HG03575 (cell line): Measurements from ENCODE around the gene TLE3.

Source experiments
- ATAC-seq: cut with Tn5 transposase; IDR thresholded peaks from one replicate; pipeline ENCODE4 v1.9.1; 2021; ENCODE audit not compliant: unreplicated experiment, insufficient number of reproducible peaks, low FRiP score; ENCODE audit errors: extremely low read depth

The TLE3 gene

DNA sequence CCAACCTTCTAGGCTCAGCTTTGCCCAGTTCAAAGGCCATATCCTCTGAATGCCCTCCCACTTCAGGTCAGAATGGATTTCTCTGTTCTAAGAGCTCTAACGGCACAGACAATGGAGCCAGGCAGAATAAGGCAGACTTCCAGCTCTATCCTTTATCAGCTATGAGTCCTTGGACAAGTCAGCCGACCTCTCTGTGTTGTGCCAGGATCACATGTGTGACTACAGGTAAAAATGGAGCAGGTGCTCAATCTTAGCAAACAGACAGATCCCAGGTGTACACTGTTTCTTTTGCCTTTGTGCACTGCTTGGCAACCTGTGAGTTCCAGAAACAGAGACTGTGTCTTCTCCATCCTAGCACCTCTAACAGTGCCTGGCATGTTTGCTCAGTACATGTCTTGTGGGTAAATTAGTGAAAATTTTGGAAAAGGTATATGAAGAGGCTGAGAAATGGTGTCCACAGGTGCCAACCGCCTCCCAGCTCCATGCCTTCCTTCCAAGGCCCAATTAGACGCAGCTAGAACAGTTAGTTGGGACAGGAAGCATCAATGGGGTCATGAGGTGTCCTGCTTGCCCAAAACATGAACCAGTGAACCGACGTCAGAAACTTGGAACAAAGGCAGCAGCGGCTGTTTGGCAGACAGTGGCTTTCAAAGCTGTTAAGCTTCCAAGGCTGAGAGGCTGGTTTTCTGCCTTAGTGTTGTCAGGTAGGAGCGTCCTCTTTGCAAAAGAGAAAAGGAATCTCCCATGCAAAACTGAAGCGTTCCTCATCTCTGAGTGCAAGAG, 28.7 kb downstream of the TLE3 start:
- no peak for ATAC-seq

DNA sequence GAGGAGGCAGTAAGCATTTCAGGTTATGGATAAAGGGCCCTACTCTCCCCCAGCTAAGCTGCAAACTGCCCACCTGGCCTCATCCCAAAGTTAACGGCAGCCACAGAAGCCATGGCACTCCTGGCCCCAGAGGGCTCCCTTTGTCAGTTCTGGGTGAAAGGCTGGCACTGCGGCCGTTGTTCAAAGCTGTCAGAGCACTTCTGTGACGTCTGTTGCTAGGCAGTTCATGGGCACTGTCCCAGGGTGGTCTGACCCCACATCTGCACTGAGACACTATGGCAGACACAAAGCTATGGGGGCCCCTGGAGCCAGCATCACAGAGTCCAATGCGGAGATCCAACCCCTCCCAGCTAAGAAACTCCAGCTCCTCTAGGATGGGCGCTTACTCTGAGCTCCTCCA, 30.0 kb downstream of the TLE3 start:
- no peak for ATAC-seq

DNA sequence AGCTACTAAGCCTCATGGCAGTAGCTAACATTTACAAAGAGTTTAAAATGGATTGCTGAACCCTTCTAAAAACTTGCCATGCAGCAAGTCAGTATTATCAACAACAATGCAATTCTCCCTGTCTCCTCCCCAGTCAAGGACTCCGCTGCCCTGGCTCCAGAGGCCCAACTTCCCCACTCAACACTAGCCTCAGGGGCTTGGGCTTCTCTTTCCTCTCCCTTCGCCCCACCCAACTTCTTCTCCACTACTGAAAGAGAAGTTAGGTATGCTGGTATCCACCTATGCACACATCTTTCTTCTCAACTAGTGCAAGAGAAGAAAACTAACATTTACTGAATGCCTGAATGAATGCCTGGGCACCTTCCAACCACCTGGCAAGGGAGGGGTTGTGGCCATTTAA, 30.7 kb downstream of the TLE3 start:
- no peak for ATAC-seq

DNA sequence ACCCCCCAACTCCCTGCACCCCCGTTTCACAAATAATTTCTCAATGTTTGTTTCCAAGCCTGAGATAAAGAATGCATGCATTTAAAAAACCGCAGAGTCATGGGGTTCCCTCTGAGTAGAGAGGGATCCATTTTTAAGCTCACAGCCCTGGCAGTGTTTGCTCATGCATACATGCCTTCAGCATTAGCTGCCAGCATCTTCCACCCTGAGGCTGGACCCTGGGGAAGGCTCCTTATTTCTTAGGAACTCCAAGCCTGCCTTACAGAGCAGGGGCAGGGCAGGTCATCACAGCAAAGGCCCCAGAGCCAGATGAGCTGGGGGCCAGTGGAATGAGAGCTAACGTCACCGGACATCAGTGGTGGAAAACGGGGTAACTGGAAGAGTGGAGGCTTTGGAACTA, 31.3 kb downstream of the TLE3 start:
- ATAC-seq: no peak

DNA sequence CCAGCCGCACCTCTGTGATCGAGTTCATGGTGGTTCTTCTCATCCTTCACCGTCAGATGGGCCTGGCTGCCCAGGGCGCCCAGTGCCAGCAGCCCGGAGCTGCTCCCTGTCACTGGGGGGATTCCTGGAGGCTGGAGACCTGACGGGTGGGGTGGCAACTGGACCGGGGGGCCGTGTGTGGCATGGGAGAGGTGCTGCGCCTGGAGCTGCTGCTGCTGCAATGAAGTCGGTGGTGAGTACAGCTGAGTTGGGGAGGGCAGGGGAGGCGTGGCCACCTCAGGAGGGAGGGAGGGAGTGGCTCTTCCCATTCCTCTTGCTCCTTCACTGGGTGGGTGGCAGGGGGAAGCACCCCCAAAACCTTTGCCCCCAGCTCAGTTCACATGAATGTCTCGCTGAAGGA, 31.7 kb downstream of the TLE3 start:
- no peak for ATAC-seq

DNA sequence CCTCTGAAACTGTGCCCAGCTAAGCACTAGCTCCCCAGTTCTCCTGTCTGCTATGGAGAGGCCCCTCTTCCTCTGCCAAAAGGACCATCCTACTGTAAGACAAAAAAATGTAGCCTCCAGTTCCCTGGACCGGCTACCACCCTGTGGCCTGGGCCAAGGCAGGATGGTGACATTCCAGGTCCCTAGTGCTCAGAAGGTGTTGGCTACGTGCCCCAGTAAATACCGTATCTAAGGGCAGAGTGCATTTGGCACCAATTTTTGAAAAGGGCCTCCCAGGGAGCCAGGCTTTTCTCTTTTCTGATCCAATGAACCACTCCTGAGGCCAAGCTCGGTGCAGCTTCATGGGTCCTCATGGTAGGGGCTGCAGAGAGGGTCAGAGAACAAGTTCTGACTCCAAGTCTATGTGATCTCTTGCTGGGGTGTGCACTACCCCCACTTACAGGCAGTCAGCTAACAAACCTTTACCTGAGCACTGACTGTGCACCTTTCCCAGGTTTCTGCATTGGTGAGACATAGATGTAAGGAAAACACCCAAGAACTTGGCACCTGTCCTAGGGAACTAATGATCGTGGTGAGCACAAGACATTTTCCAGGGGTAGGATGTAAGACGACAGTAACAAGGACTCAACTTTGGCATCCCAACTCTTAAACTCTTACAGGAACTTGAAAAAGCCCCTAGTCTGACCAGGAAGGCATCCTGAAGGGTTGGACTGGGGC, 32.6 kb downstream of the TLE3 start:
- ATAC-seq: no peak

DNA sequence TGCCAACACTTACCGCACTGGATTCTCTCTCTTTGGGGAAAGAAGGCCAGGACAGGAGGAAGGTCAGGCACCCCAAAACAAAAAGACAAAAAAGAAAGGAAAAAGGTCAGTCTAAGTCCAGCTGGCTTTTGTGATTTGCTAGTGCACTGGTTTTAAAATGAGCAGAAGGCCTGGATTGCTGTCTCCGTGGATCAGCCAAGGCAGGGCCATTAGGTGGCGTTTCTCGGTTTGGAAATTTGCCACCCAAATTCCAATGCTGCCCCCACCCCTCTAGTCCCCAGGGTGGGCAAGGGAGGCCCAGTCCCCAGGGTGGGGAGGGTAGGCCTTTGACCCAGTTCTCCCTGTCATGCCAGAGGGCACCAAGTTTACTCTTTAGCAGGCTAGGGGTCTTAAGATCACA, 33.3 kb downstream of the TLE3 start:
- no peak for ATAC-seq

DNA sequence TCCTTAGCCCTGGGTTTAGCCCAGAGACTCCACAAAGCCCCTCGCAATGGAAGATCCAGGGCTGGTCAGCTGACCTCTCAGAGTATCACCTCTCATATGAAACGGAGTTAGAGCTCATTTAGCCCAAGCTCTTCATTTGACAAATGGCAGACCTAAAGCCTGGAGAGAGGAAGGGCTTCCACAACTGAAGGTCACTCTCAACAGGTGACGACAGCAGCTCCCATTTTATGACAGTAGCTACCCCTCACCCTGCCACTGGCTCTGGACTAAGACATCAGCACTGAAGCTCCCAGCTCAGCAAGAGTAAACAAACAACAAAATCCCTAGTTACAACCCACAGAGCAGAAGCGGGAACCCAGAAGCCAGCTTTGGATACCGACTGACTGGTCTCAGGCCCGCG, 33.7 kb downstream of the TLE3 start:
- ATAC-seq: no peak

DNA sequence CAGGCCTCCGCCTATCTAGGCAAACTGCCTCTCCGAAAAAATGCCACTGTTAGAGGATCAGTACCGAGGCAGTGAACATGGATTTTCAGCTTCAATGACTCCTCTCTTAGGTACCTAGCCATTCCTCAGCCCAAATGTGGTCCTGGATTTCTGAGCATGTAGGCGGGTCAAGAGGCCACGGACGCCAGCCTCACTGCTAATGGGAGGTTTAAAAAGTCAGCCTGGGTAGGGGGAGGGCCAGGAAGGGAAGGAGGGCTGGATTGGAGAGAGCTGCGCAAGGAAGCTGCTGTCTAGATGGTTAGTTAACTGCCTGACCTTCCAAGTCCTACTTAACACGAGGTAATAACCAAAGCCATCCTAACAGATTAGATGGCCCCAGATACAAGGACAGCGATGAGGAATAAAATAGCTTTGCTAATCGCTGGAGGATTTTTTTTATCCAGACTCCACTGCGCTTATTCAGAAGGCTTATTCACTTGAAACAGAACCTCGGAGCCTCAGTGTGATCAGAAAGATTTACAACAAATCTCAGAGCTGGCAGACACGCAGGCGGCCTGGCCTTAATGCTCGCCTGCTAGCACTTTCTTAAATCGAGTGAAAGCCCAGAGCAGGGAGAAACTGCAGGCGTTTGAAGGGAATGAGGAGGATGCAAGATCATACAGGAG, 34.3 kb downstream of the TLE3 start:
- ATAC-seq: no peak

DNA sequence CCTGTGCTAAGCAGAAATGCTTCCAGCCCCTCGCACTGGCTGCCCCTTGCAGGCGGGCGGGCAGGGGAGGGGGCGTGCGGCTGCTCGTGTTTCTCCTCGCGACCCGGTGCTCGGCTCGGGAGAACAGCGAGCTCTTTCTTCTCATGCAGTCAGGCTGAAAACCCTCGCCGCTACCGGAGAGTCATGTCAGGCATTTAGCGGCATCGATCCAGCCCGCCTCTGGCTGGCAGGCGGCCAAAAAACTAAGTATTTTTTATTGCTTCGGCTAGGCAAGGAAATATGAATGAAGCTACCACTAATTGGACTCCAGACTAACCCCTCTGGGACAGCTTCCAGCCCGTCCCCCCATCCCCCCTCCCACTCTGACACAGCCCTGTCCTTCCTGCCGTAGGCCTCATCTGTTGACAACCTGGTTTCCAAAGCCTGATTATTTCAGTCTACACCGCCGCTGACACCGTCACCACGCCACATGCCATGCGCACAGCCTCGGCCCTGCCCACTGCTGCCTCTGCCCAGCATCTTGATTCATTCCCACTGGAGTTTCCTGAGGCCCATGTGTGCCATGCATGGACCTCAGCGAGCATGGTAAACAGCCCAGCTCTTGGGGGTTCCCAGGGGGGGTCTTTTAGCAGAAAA, 35.3 kb downstream of the TLE3 start:
- no peak for ATAC-seq

DNA sequence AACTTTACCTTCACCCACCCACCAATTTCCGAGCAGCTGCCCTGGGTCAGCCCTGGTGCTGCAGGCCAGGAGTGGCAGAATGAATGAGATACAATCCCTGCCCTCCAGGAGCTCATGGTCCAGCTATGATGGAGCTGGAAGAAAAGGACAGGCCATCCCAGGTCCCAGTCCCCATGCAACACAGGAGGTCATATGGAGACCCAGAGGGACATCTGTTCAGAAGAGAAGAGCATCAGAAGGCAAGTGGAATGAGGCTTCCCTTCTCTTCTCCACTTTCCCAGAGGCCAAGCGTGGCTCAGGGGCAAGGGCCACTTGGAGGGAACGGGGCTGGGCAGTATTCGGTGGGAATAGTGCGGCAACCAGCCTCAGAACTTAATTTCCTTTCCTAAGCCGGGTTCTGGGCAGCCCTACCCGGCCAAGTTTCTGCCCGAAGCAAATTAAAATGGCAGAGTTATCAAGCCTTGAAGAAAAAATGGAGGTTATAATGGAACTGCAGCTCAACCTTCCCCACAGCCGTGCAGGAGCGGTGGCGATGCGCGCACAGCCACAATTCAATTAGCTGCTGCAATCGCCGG, 35.9 kb downstream of the TLE3 start:
- ATAC-seq: no peak

DNA sequence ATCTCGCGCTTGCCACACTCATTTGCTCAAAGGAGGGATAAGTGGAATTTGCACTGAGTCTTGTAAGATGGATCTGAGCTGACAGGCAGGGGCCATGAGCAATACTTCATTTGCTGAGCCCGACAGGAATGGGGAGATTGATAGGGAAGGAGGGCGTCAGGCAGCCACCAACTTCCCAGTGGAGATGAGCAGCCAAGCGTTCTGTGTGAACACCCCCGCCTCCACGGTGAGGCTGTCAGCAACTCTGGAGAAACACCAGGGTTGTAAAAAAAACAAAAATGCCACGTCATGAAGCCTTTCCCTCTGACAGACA, 36.8 kb downstream of the TLE3 start:
- no peak for ATAC-seq

DNA sequence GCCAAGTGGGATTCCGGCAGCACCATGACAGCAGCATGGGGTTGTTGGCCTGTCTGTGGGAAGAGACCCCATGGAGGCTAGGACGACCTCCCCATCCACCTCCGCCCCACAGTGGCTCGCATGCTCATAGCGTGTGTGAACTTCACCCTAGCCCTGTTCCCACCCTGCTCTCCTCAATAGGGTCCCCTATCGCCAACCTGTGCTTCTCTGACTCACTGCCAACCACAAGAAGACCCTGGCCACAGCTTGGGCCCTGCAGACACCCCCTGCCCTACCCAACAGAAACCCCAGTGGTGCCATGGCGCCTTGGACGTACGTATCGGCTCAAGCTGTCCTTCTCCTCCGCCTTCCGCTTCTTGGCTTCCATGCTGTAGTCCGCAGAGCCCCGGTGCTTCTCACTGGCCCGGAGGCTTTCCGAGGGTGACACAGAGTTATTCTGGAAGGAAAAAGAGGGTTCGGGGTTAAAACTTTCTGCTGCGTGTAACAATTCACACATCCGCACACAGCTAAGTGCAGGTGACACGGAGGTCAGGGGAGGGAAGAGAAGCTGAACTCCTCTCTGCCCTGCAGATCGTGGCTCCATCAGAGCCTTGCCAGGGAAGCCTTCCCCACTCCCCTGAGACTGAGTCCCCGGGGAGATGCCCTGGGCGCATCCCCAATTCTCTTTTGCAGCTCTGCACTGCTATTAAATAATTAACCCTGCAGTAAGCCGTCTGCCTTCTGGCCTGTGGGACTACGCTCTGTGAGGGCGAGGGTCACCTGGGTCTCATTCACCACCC, 37.3 kb downstream of the TLE3 start:
- no peak for ATAC-seq

DNA sequence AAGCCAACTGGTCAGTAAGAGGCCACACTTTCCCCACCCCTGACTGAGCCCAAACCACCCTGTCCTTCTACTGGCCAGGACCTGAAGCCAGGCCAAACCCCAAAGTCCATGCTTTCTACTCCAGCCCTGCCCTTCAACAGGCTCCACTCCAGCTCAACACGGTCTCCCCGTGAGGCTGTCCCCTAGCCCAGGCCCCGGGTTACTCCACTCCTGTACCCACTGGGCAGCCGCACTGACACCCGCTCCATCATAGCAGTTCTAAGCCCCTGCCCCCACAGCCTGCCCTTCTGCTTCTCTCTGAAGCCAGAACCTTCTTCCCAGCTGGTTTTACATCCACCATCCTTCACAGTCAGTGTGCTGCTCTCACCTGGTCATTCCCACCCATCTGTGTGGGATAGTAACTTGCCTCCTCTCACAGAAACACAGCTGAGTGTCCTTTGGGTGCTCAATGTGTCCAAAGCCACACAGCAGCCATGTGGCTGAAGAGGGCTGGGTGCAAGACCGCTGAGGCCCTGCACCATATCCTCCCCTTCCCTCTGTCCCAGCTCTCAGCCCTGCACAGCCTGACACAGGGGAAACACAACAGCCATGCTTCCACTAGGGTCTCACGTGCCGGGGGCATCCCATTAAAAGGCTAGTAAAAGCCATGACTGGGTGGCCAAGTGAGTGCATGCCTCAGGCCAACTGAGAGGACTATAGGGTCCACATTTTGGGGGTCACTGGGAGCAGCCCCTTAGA, 38.1 kb downstream of the TLE3 start:
- ATAC-seq: no peak

DNA sequence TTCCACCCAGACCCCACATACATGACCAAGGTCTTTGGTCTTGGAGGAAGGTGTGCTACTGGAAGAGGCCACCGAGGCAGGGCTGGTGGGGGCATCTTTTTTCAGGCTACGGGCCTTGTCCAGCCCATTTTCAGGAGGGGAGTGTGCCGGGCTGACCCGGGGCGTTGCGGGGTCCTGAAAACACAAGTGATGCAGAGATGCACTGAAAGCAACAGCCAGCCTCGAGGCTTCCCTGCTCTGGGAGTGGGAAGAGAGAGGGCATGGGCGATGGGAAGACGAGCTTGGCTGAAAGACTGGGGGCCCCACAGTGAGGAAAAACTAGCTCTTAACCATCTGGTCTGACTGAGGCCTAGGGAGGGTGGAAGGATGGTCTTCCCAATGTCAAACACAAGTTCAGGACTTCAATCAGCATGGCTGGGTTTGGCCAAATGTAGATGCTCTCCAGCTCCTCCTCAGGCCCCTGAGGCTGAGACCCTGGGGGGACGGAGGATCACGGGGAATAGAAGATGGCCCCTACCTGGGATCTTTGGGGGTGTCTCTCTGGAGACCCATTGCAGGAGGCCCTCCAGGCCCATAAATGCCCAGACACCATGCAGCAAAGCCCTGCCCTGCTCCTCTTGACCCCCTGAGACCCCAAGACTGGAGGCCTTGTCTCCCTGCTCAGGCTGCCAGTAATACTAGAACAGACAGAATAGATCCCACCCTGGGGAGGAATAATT, 38.9 kb downstream of the TLE3 start:
- ATAC-seq: no peak

DNA sequence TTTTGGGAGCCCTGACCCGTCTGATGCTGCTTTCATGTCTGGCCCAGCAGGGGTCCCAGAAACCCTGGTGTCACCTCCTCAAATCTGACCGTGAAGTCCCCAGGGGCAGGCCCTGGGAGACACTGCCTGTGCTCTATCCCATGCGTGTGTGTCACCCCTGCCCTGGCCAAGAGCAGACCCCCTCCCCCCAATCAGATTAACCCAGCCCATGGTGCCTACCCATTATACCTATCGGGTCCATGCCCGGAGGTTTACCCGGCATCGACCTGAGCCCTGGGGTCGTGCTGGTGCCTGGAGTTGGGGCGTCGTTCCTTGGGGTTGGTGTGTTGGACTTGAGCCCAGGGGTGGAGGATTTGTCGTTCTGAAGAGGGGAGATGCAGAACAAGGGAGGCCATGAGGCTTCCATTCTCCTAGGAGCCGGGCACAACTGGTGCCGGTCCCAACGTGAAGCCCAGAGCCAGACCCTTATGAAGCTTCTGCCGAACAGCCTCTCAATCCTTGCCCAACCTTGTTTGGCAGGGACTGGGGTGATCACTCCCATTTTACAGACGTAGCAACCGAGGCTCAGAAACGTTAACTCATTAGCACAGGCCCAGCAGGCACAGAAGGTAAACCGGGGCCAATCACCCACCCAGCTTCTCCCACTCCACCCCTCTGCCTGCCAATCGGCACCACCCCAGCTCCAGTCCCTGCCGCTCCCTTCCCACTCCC, 39.6 kb downstream of the TLE3 start:
- no peak for ATAC-seq

DNA sequence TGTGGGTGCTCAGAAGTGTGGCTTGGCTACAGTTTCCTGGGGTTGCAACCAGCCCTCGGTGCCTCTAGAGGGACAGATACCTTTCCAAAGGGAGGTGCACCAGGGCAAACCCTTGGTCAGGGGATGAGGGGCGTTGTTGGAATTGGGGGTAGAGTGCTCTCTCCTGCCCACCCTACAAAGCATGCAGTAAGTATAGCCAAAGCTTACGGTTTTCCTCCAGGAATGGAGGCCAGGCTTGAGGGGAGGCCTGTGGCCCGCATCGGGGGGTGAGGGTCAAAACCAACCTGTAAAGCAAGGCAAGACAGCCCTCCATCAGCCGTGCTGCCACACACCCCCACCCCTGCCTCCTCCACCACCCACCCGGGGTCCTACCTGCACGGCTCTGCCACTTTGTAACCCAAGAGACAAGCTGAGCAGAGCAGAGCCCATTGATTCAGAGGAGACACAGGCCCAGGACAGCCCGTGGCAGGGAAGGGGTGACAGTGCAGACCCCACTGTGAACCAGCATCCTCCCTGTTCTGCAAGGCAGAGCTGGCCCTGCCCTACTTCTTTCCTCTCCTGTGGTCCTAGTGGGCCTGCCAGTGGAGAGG, 41.5 kb downstream of the TLE3 start:
- no peak for ATAC-seq
